ENCODE measurements around the gene SP1.
"Not testable (repeated sequence)": the region's sequence is repeated elsewhere in the genome, so short reads cannot be mapped to it uniquely, and the experiment has no call there.

SP1 gene

GRCh38 chr12:53415752-53416389 lies 35.9 kb downstream of the SP1 start:
- DNase-seq = not testable (repeated sequence)

GRCh38 chr12:53417291-53417816 lies 37.4 kb downstream of the SP1 start:
- DNase-seq = not testable (repeated sequence)

- DNase-seq = no peak
Observed at GRCh38 chr12:53418221-53418620, 38.2 kb downstream of the SP1 start.

GRCh38 chr12:53419756-53420155 lies 39.8 kb downstream of the SP1 start:
- no peak for DNase-seq

- DNase-seq = not testable (repeated sequence)
Observed at GRCh38 chr12:53422247-53422646, 42.3 kb downstream of the SP1 start.

GRCh38 chr12:53423597-53423996 lies 43.6 kb downstream of the SP1 start, which contains the start of gene AMHR2:
Gene AMHR2, plus strand, starts transcription at chr12:53423855. Its CDS starts 80 bp downstream, at chr12:53423935.
- no peak for DNase-seq

- DNase-seq = no peak
Observed at GRCh38 chr12:53424626-53425514, 44.9 kb downstream of the SP1 start.

- DNase-seq = no peak
Observed at GRCh38 chr12:53425515-53426150, 45.7 kb downstream of the SP1 start.

- no peak for DNase-seq
Observed at GRCh38 chr12:53427905-53428594, 48.1 kb downstream of the SP1 start.

GRCh38 chr12:53428741-53429140 lies 48.8 kb downstream of the SP1 start:
- no peak for DNase-seq

GRCh38 chr12:53430116-53430515 lies 50.1 kb downstream of the SP1 start:
- no peak for DNase-seq

GRCh38 chr12:53431187-53431586 lies 51.2 kb downstream of the SP1 start:
- DNase-seq = no peak

GRCh38 chr12:53435326-53435725 lies 55.4 kb downstream of the SP1 start:
- not testable (repeated sequence) for DNase-seq

GRCh38 chr12:53439582-53439981 lies 59.6 kb downstream of the SP1 start:
- not testable (repeated sequence) for DNase-seq

- peak; percentile 100 for DNase-seq
Observed at GRCh38 chr12:53441040-53441833, 61.3 kb downstream of the SP1 start, which contains the start of gene PRR13. Gene PRR13, plus strand, starts transcription at chr12:53441734. Its CDS starts 981 bp downstream, at chr12:53442715.

GRCh38 chr12:53443955-53444354 lies 64.0 kb downstream of the SP1 start:
- no peak for DNase-seq

- not testable (repeated sequence) for DNase-seq
Observed at GRCh38 chr12:53444593-53445325, 64.8 kb downstream of the SP1 start.

GRCh38 chr12:53450936-53451335 lies 71.0 kb downstream of the SP1 start:
- DNase-seq = no peak

- DNase-seq = peak; percentile 99
Observed at GRCh38 chr12:53451661-53452158, 71.7 kb downstream of the SP1 start, which contains the start of gene PCBP2. Gene PCBP2, plus strand, starts transcription at chr12:53452102. Its CDS starts 2,699 bp downstream, at chr12:53454801.

All from NCI-H2171 treated with DMSO at 0.1 percent for 48 hours (cell line).